Midbrain (tissue), 1 donor: ENCODE measurements around the gene NPHP4.

Experiments
- DNase-seq: peaks from one replicate; lab custom pipeline; 2025; lab: John Stamatoyannopoulos, UW

Gene NPHP4

GRCh38 chr1:5891736-5892135 lies 100.5 kb downstream of the NPHP4 start:
- no peak for DNase-seq

GRCh38 chr1:5891137-5891536 lies 101.1 kb downstream of the NPHP4 start:
- DNase-seq, result no peak

DNA sequence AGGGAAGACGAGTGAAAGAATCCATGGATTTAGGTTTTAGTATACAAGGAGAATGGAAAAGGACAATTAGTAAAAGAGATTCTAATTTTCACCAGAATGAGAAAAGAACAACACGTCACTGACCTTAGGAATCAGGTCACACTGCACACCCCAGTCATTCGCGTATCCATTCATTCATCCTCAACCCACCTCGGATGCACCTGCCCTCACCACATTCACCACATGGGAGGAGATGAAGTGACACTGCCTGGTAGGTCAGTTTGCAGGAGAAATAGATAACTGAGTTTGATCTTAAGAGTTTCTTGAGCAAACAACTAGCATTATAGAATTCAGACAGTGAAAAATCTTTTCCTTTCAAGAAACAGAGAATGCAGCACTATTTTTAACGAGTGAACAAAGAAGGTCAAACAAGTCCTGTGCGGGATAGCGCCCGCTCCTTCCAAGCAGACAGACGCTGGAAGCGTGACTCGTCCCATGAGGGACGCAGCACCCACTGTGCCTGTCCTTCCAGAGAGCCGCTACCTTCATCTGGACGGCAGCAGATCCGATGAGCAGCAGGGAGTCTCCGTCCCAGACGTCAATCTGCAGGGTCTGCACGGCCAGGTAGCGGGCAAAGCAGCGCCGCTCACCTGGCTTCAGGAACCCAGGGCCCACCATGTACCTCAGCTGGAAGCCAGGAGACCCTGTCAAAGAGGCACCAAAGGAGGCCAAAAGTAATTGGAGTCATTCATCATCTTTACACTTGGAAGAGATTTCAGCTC lies 101.7 kb downstream of the NPHP4 start:
- no peak for DNase-seq

GRCh38 chr1:5889901-5890300 lies 102.3 kb downstream of the NPHP4 start:
- DNase-seq, result no peak

DNA sequence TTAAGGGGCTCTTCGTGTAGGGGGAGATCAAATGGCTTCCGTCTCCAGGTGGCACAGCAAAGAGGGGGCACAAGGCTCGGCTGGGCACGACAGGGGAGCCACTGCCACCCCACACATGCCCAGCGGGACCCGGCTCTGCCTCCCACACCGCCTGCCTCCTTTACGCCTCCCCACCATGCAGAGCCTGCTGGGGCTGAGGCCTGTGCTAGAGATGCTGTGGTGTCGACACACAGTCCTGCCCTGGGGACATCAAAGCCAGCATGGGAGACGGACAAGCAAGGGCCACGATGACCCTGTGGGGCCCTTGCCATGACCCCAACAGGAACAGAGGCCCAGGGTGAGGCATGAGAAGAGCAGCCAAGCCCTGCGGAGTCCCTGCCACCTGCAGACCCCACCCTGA lies 102.8 kb downstream of the NPHP4 start:
- no peak for DNase-seq

DNA sequence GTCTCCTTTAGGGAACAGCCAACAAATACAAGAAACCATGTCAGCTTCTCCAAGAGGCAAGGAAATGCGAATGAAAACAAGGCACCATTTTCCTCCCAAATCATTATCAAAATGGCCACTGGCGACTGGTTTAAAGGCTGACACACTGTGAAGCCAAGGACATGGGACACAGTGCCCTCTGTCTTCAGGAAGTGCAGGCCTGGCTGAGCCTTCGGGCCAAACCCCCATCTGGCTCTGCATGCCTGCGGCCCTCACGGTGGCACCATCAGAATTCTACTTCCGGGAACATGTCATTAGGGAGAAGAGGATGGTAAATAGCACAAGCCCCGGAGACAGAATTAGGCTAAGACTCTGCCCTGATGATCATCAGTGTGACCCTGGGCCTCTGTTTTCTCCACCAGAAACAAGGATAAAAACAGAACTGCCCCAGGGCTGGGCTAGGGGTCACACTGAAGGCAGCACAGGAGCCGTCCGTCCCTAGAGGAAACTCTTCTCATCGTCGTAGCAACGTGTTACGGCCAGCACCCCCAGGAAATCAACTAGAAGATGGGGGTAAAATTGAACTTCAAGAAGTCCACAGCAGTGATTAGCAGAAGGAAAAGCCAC lies 103.5 kb downstream of the NPHP4 start:
- no peak for DNase-seq

GRCh38 chr1:5887971-5888361 lies 104.3 kb downstream of the NPHP4 start:
- DNase-seq, result no peak

GRCh38 chr1:5887349-5887970 lies 104.8 kb downstream of the NPHP4 start:
- DNase-seq, result no peak

GRCh38 chr1:5886541-5887348 lies 105.5 kb downstream of the NPHP4 start:
- DNase-seq, result no peak

- DNase-seq, result no peak
Observed at GRCh38 chr1:5886140-5886483, 106.1 kb downstream of the NPHP4 start.

- no peak for DNase-seq
Observed at GRCh38 chr1:5885471-5886139, 106.6 kb downstream of the NPHP4 start.

- DNase-seq, result no peak
Observed at GRCh38 chr1:5884110-5884509, 108.1 kb downstream of the NPHP4 start.

DNA sequence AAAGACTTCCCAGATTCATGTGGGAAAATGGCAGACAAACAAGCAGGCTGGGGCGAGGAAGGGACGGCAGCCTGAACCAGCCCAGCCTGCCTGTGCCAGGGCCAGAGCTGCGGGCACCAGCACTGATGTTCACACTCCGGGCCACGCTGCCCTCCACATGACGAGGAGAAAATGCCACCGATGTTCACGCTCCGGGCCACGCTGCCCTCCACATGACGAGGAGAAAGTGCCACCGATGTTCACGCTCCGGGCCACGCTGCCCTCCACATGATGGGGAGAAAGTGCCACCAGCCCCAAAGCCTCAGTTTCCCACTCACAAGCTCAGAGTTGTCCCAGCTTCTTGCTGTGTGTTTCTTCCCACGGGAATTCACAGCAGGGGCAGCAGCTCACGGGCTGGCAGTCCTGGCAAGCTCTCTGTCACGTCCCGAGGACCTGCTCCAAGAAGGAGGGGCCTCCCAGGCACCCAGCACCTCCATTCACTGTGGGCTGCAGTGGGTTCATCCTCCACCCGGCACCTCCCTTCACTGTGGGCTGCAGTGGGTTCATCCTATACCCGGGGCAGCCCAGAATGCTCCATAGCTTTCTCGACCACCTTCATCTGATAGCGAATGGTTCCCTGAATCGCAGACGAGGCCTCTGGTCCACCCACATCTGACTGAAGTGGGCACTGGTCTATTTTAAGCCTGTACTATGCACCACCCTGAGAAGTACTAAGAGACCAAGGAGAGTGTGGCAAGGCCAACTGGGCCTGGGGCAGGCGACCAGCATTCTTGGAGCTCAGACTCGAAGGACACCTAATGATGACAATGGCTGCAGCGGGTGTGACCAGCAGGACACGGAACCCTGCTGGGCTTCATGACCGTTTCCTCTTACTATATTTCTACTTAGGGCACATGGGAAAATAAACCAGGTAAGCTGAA lies 108.8 kb downstream of the NPHP4 start:
- DNase-seq, result no peak

DNA sequence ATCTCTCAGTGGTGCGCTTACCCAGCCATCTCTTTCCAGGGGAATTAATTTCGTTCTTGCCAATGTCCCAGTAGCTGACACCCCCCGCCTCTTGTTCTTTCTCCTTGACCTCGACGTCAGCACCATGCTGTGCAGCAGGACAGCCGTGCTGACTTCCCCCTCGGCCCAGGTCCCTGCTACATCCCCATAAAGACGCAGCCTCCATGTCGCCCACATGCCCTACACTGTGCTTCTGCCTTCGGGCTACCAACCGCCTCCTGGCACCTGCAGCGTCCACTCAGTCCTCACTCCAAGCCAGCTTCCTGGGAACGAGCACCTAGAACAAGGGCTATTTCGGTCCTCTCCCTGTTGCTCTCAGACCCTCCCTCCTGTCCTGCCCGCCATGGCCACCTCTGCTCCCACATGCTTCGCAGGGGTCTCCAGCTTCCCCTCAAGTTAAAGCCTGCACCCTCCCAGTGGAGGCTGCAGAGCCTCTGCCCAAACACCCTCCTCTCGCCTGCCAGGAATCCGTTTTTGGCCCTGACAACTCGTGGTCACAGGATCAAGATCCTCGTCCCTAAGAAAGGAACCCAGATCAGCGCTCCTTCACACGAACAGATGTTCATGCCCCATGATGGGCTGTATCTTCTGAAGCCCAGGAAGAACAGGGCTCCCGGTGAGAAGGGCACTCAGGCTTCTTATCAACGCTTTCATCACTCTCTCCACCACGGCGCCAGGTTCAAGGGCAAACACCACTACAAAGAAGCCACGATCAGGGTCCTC lies 109.7 kb downstream of the NPHP4 start:
- DNase-seq, result no peak

DNA sequence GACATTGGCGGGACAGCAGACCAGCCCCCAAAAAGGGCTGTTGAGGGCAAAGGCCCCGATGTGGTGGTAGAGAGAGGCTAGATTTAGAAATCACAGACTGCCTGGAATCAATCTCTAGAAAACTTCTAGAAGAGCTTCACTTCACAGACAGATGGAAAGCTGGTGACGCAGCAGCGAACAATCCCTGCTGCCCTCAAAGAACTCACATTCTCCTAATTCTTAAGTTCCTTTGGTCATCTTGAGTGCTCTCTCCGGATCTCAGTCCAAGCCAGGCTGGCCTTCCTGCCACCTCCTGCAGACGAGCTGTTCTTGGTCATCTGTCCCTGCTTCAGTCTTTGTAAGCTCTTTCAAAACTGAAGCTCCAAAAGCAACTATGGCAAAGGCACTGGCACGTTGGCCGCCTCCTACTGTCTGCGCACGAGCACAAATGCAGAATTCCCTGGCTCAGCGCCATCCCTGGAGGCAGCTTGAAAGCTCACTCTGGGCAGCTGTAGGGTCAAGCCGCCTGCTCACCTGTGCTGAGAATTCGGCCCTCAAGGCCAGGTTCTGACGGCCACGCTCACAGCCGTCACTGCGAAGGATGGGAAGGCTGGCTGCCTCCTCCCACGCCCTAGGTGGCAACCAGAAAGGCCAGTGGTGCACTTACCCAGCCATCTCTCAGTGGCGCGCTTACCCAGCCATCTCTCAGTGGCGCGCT lies 110.6 kb downstream of the NPHP4 start:
- no peak for DNase-seq

DNA sequence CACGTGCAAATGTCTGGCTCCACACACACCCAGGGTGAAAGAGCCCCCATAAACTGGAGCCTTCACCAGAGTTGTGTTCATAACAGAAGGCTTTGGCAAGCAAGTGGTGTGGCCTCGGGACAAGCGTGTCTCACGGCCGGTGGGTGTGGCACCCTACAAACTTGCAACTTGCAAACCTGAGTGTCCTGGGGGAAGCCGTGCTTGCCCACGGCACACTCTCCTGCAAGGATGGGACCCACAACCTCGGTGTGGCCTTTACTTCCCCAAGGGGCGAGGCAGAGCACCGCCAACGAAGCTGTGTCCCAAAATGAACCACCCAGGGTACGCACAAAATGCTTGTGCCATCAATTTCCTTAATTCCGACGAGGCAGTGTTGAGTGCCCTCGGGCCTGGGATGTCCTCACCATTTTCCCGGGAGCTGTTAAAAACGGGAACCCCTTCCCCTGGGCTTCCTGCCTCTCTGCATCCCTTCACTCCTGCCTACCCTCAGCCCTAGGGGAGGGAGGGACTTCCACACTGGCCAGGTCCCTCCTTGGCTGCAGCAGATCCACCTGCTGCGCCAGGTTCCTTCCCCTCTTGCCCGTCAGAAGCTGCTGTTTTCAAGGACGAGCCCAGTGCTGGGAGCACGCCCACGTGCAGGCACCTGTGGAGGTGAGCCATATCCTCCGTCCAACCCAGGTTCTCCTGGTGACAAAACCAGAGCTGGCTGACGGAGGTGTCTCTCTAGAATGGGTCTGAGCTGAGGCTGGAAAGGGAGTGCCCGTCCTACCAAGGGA lies 111.4 kb downstream of the NPHP4 start:
- no peak for DNase-seq

GRCh38 chr1:5879421-5879820 lies 112.8 kb downstream of the NPHP4 start:
- no peak for DNase-seq

DNA sequence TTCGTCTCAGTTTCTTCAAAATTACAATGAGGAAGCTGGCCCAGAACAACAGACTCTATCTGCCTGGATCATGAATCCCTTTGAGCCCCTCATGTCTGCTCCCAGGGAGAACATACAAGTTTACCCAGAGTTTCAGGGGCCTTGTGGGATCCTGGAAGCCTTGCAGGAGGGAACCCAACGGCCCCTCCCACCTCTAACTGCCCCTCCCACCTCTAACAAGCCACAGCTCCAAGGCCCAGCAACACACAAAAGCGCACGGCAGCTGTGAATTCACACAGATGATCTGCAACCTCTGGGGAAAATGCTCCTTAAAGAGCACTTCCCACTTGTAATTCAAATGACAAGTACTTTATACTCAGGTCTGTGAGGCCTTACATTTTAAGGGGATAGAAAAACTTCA lies 113.3 kb downstream of the NPHP4 start:
- DNase-seq, result no peak
